GM12878 (cell line): ENCODE measurements around the gene CUL5. TPM values are rescaled to one million over a fixed set of nuclear protein-coding genes. Genes with fewer than 3 reads are reported as not detected.

Experiments
- ATAC-seq: fragments of 200-7000 bp; cut with Tn5 transposase; 3 replicates; pipeline ENCODE4 v1.9.1; 2020; ENCODE audit warnings: mild to moderate bottlenecking, moderate library complexity
- BruUV-seq: library from RNA; stranded (reverse); fragments of 400-500 nt; replicated peaks from 2 replicates; lab custom pipeline; 2021; lab: Mats Ljungman, UMichigan
- CTCF ChIA-PET: fragments of 300-600 bp; sonication (Branson Sonifier 250); formaldehyde crosslinking; extraction: SDS; loops from one replicate; lab custom pipeline; 2021; ENCODE audit warnings: inconsistent platforms; lab: Yijun Ruan, JAX
- POLR2A ChIA-PET: fragments of 350-600 bp; formaldehyde crosslinking; extraction: SDS; loops from one replicate; lab custom pipeline; 2021; ENCODE audit warnings: inconsistent platforms; lab: Charles Lee
- RAD21 ChIA-PET: fragments of 300-600 bp; sonication (Branson Sonifier 250); formaldehyde crosslinking; loops from one replicate; lab custom pipeline; 2023; ENCODE audit warnings: antibody characterized with exemption; ENCODE audit not compliant: unreplicated experiment; lab: Charles Lee
- SMC1A ChIA-PET: fragments of 300-600 bp; sonication (Branson Sonifier 250); formaldehyde crosslinking; loops from one replicate; lab custom pipeline; 2023; ENCODE audit not compliant: unreplicated experiment, uncharacterized antibody; lab: Charles Lee
- DNase-seq: peaks from one replicate; pipeline ENCODE4 v3.0.0-alpha.2; 2011; ENCODE audit warnings: low read depth, low spot score
- FAIRE-seq: peaks from 3 replicates; lab custom pipeline; 2011; peaks lifted over from hg19 to GRCh38; lab: Jason Lieb, UNC
- H2AFZ ChIP-seq: 2 replicates; pipeline ENCODE4 v1.6.0; 2011; ENCODE audit warnings: low read depth, low read length, control low read depth; ENCODE audit not compliant: control insufficient read depth
- H3K27ac ChIP-seq: 2 replicates; pipeline ENCODE4 v1.5.1; 2011; ENCODE audit warnings: control low read depth; ENCODE audit not compliant: control insufficient read depth, insufficient read depth
- H3K27me3 ChIP-seq, 2 experiments: replicated peaks in 1 of 2; 2 replicates each; pipeline versions ENCODE4 v1.6.0 to v1.6.1; 2011; ENCODE audit warnings: low read length in 1 of 2; ENCODE audit not compliant: control insufficient read depth in 2 of 2, insufficient read depth in 2 of 2
- H3K36me3 ChIP-seq, 2 experiments: 2 replicates each; pipeline ENCODE4 v1.5.1; 2011; ENCODE audit warnings: low read length in 1 of 2; ENCODE audit not compliant: control insufficient read depth in 2 of 2, insufficient read depth in 2 of 2
- H3K4me1 ChIP-seq: 2 replicates; pipeline ENCODE4 v1.6.1; 2011; ENCODE audit warnings: mild to moderate bottlenecking, low read length, moderate library complexity, mixed read lengths; ENCODE audit not compliant: control insufficient read depth, insufficient read depth
- H3K4me2 ChIP-seq: 2 replicates; pipeline ENCODE4 v1.6.0; 2011; ENCODE audit warnings: control low read depth; ENCODE audit not compliant: control insufficient read depth, insufficient read depth
- H3K4me3 ChIP-seq: fragments of 200-600 bp; sonication (generic); 2 replicates; pipeline ENCODE4 v1.5.1; 2016
- H3K79me2 ChIP-seq: 2 replicates; pipeline ENCODE4 v1.6.0; 2011; ENCODE audit warnings: low read length; ENCODE audit not compliant: control insufficient read depth, insufficient read depth
- H3K9ac ChIP-seq: 2 replicates; pipeline ENCODE4 v1.8.0; 2011; ENCODE audit warnings: low read length, control low read depth, mixed read lengths; ENCODE audit not compliant: control insufficient read depth, insufficient read depth
- H3K9me3 ChIP-seq: replicated peaks from 3 replicates; pipeline ENCODE4 v1.5.1; 2011; ENCODE audit warnings: mild to moderate bottlenecking, low read length; ENCODE audit not compliant: control insufficient read depth, insufficient read depth
- H4K20me1 ChIP-seq: 2 replicates; pipeline ENCODE4 v1.6.0; 2011; ENCODE audit not compliant: control insufficient read depth, insufficient read depth
- CBFB ChIP-seq: IDR thresholded peaks from 2 replicates; pipeline ENCODE4 v1.6.1; 2016; ENCODE audit warnings: antibody characterized with exemption, low read depth
- GABPA ChIP-seq: IDR thresholded peaks from 2 replicates; pipeline ENCODE4 v1.6.1; 2014; ENCODE audit warnings: antibody characterized with exemption, low read depth, mild to moderate bottlenecking, inconsistent platforms
- HDAC6 ChIP-seq: fragments of 200-600 bp; sonication (generic); IDR thresholded peaks from one replicate; pipeline ENCODE4 v1.8.0; 2017; ENCODE audit warnings: antibody characterized with exemption; ENCODE audit not compliant: unreplicated experiment
- HDGF ChIP-seq: fragments of 450-650 bp; IDR thresholded peaks from 2 replicates; pipeline ENCODE4 v1.6.1; 2016; ENCODE audit warnings: antibody characterized with exemption
- PAX5 ChIP-seq: IDR thresholded peaks from 2 replicates; pipeline ENCODE4 v1.6.1; 2011; ENCODE audit warnings: low read depth, low read length, borderline replicate concordance
- SIX5 ChIP-seq: IDR thresholded peaks from 2 replicates; pipeline ENCODE4 v1.6.1; 2011; ENCODE audit warnings: mild to moderate bottlenecking, low read depth, low read length, moderate library complexity; ENCODE audit not compliant: severe bottlenecking
- SMARCA5 ChIP-seq: fragments of 450-650 bp; IDR thresholded peaks from 2 replicates; pipeline ENCODE4 v1.6.1; 2017; ENCODE audit warnings: mild to moderate bottlenecking
- TAF1 ChIP-seq: IDR thresholded peaks from 2 replicates; pipeline ENCODE4 v1.6.1; 2011; ENCODE audit warnings: mild to moderate bottlenecking, low read depth, low read length, borderline replicate concordance
- ZNF622 ChIP-seq: fragments of 450-650 bp; IDR thresholded peaks from 2 replicates; pipeline ENCODE4 v1.6.1; 2017; ENCODE audit warnings: mild to moderate bottlenecking, inconsistent platforms
- WGBS: methylation state at CpG from one replicate; pipeline ENCODE4 v1.1.6; 2016; ENCODE audit warnings: low lambda C conversion rate; ENCODE audit not compliant: insufficient replicate concordance, insufficient coverage; ENCODE audit errors: missing lambda C conversion rate; 5-methylcytosine and 5-hydroxymethylcytosine counted together
- in situ Hi-C: fragments of 300-500 bp; cut with MboI; formaldehyde crosslinking; loops from 9 replicates; pipeline ENCODE4 v1.14.3; 2018; ENCODE audit warnings: mixed read lengths
- intact Hi-C: fragments of 100-400 bp; cut with micrococcal nuclease; formaldehyde crosslinking; loops from one replicate; pipeline ENCODE4 v1.14.2; 2022; ENCODE audit not compliant: unreplicated experiment
- polyA plus RNA-seq, 11 experiments: library from polyadenylated mRNA; depleted of rRNA in 4 of 11; unstranded in 6 of 11; stranded (reverse) in 5 of 11; fragments of >200 nt; fragmentation: Nextera tagmentation in 4 of 11; fragmentation: Illumina TruSeq in 1 of 11; extraction: Ambion mirVana in 4 of 11; extraction: Trizol in 1 of 11; gene quantifications; 1 replicate in 1 of 11; 2 replicates in 10 of 11; pipeline versions ENCODE4 v1.2.1 to v1.2.3, GENCODE V29; 2011 to 2016; ENCODE audit warnings: inconsistent platforms in 2 of 11, missing spikeins in 2 of 11, low read depth in 1 of 11
- total RNA-seq, 4 experiments: library from RNA; depleted of rRNA in 3 of 4; stranded (reverse); fragments of >200 nt in 3 of 4; fragmentation: Illumina TruSeq in 1 of 4; extraction: Trizol in 1 of 4; gene quantifications; 2 replicates each; pipeline versions ENCODE4 v1.2.1 to v1.2.3, GENCODE V29; 2013 to 2021
- TF ChIP-seq, protein P1 (sequence below): IDR thresholded peaks from 2 replicates; pipeline ENCODE4 v1.6.1; 2011; ENCODE audit warnings: low read depth, low read length, improper control_type of control experiment, borderline replicate concordance

The CUL5 gene
- total and polyA plus RNA-seq, 10 of the 15 experiments (the other 5 are each of a cell fraction or from before 2014, with no cell fraction given): 9.1 to 37.6 (median 18.3) TPM

DNA sequence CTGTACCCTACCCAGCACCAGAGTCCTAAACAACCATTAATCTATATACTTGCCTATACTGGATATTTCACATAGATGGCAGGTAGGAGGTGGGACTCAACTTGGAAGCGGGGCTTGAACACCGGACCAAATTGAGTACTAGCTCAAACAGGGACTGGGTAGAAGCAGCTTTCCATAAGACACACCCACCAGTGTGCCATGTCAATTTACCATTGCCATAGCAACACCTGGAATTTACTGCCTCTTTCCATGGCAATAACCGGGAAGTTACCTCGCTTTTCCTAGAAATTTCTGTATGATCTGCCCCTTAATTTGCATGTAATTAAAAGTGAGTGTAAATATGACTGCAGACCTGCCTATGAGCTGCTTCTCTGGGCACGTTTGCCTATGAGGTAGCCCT, 38.6 kb upstream of the CUL5 start:
- H3K27ac ChIP-seq: no peak overlapping the region
- BruUV-seq: no TSS peak
- no peaks in the 10 kb centered on the region for H3K4me1 ChIP-seq
- RAD21 ChIA-PET: interaction anchor here (1.3 kb wide), 1 partner anchor 63 kb away, joined by 4 read pairs; no protein-coding TSS in a partner anchor
- in situ Hi-C loops: no loop called here
- intact Hi-C loops: no loop called here
- no peaks in the 10 kb centered on the region for H4K20me1 ChIP-seq
- SMC1A ChIA-PET: interaction anchor here (2.2 kb wide), 1 partner anchor 33 kb away, joined by 6 read pairs; no protein-coding TSS in a partner anchor
- H3K27me3 ChIP-seq: no peaks in the 10 kb centered on the region
- WGBS: 71% methylated on average over 5 of the region's 5 CpGs
- CTCF ChIA-PET: interaction anchor here (1.4 to 1.7 kb wide), 2 partner anchors 19 to 53 kb away, joined by 3 to 5 read pairs; no protein-coding TSS in a partner anchor
- ATAC-seq (no peak), FAIRE-seq (no peak), DNase-seq (no peak)
- TF ChIP-seq SIX5: no peak
- TF ChIP-seq HDAC6: no peak
- TF ChIP-seq ZNF622: no peak
- TF ChIP-seq, protein P1, sequence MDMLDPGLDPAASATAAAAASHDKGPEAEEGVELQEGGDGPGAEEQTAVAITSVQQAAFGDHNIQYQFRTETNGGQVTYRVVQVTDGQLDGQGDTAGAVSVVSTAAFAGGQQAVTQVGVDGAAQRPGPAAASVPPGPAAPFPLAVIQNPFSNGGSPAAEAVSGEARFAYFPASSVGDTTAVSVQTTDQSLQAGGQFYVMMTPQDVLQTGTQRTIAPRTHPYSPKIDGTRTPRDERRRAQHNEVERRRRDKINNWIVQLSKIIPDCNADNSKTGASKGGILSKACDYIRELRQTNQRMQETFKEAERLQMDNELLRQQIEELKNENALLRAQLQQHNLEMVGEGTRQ: no peak
- TF ChIP-seq HDGF: no peak
- no peak for TF ChIP-seq CBFB
- TF ChIP-seq PAX5: no peak
- TF ChIP-seq TAF1: no peak
- no peak for TF ChIP-seq SMARCA5
- no peak for TF ChIP-seq GABPA
- no peaks in the 10 kb centered on the region for H3K36me3 ChIP-seq
- H3K4me2 ChIP-seq: no peak overlapping the region
- H3K79me2 ChIP-seq: no peaks in the 10 kb centered on the region
- H3K9me3 ChIP-seq: no peaks in the 10 kb centered on the region
- POLR2A ChIA-PET: no interaction called here
- H3K9ac ChIP-seq: no peak overlapping the region
- no peak overlapping the region for H2AFZ ChIP-seq
- no peak overlapping the region for H3K4me3 ChIP-seq
